ENCODE results near the gene KSR1. TPM values are rescaled to one million over a fixed set of nuclear protein-coding genes. Genes with fewer than 3 reads are reported as not detected.
A peak's percentile ranks its signal among the peaks of the same experiment; 100 is the strongest.
"Not testable (repeated sequence)": the region's sequence is repeated elsewhere in the genome, so short reads cannot be mapped to it uniquely, and the experiment has no call there.

The KSR1 gene
- total RNA-seq, 2 experiments from 2014 or later, result 57.0 to 60.2 TPM

DNA sequence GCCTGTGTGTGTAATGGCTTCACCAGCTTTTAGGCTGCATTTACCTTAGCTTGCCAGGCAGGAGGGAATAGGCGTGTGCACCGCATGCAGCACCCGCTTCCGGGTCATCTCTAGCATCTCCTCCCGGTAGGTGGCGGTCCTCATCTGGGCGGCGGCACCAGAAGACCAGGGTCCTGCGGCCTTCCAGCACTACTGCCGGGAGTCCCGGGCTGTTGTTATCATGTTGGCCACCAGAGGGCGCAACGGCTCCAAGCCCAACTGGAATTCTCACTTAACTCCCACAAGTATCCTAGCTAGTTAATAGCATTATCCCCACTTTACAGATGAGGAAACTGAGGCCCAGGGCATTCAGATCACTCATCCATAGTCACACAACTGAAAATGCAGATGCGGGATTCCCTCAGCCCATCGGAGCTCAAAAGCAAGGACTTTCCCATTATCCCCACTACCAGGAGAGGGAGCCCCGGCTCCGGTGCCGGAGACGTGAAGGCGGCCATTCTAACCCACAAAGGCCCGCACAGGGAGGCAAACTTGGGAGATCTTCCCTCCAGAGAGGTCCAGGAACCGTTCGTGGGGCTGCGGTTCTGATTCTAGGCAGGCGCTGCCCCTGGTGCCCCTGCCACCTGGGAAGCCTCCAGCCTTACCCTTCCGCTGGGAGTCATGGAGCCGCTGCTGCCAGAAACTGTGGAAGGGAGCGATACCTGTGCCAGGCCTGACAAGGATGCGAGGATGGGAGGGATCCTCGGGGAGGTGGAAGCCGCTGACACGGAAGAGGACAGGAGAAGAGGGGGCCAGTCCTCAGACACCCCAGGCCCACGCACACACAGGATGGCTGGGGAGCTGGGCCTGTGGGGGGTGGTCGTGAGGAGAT is 198.6 kb downstream of the KSR1 start:
- Mint-ChIP-seq H3K36me3 (no peaks in the 10 kb centered on the region), H3K4me1 (peaks cover 10% of the 10 kb centered on the region), H3K9me3 (no peaks in the 10 kb centered on the region), H3K27ac (no peak overlapping the region), H3K27me3 (no peaks in the 10 kb centered on the region), H3K4me3 (no peak overlapping the region)
- POLR2A ChIA-PET, result interaction anchor here (1.0 kb wide), 1 partner anchor 101 kb away, joined by 3 read pairs; no protein-coding TSS in a partner anchor
- peak; percentile 77 for DNase-seq
- ATAC-seq (ENCODE audit: low read depth), result peak; percentile 81

- POLR2A ChIA-PET; ATAC-seq (ENCODE audit: low read depth); H3K4me3 Mint-ChIP-seq; H3K9me3 Mint-ChIP-seq; DNase-seq; H3K36me3 Mint-ChIP-seq; H3K27me3 Mint-ChIP-seq; H3K27ac Mint-ChIP-seq: not testable (repeated sequence)
- H3K4me1 Mint-ChIP-seq, result peaks cover 10% of the 10 kb centered on the region
These were observed 199.4 kb downstream of the KSR1 start for GRCh38 chr17:27655525-27656111.

- H3K27me3 Mint-ChIP-seq; H3K36me3 Mint-ChIP-seq; H3K4me1 Mint-ChIP-seq; H3K27ac Mint-ChIP-seq; POLR2A ChIA-PET; ATAC-seq (ENCODE audit: low read depth); H3K9me3 Mint-ChIP-seq; DNase-seq; H3K4me3 Mint-ChIP-seq: not testable (repeated sequence)
These were observed 200.4 kb downstream of the KSR1 start for GRCh38 chr17:27656620-27657019.

GRCh38 chr17:27657620-27658019 is 201.4 kb downstream of the KSR1 start:
- ATAC-seq (ENCODE audit: low read depth), result no peak
- Mint-ChIP-seq H3K27me3 (no peaks in the 10 kb centered on the region), H3K4me1 (peaks cover 8% of the 10 kb centered on the region), H3K9me3 (no peaks in the 10 kb centered on the region), H3K36me3 (no peaks in the 10 kb centered on the region), H3K27ac (no peak overlapping the region), H3K4me3 (no peak overlapping the region)
- no peak for DNase-seq
- POLR2A ChIA-PET, result no interaction called here

DNA sequence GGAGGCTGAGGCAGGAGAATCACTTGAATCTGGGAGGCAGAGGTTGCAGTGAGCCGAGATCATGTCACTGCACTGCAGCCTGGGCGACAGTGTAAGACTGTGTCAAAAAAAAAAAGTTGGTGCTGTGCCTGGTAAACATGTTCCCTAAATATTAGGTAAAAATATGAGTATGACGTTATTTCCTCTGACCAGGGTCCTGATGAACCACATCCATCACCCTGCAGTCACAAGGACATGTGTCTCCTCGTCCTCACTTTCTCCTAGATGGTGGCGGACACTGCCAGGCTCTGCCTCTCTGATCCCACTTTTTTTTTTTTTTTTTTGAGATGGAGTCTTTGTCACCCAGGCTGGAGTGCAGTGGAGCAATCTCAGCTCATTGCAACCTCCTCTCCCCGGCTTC is 203.4 kb downstream of the KSR1 start:
- ATAC-seq (ENCODE audit: low read depth) (no peak), DNase-seq (no peak)
- Mint-ChIP-seq H3K36me3 (no peaks in the 10 kb centered on the region), H3K4me1 (peaks cover 2% of the 10 kb centered on the region), H3K27me3 (no peaks in the 10 kb centered on the region), H3K9me3 (no peaks in the 10 kb centered on the region), H3K4me3 (no peak overlapping the region), H3K27ac (no peak overlapping the region)
- POLR2A ChIA-PET, result no interaction called here

GRCh38 chr17:27660436-27660835 is 204.2 kb downstream of the KSR1 start:
- ATAC-seq (ENCODE audit: low read depth), result no peak
- Mint-ChIP-seq H3K4me1 (no peaks in the 10 kb centered on the region), H3K9me3 (no peaks in the 10 kb centered on the region), H3K27me3 (no peaks in the 10 kb centered on the region), H3K36me3 (no peaks in the 10 kb centered on the region), H3K27ac (no peak overlapping the region), H3K4me3 (no peak overlapping the region)
- peak; percentile 13 for DNase-seq
- POLR2A ChIA-PET, result no interaction called here

- Mint-ChIP-seq H3K4me1 (no peaks in the 10 kb centered on the region), H3K27ac (no peak overlapping the region), H3K4me3 (no peak overlapping the region), H3K9me3 (no peaks in the 10 kb centered on the region), H3K36me3 (no peaks in the 10 kb centered on the region), H3K27me3 (peaks cover 1% of the 10 kb centered on the region)
- no peak for ATAC-seq (ENCODE audit: low read depth)
- POLR2A ChIA-PET, result no interaction called here
- DNase-seq, result peak; percentile 16
These were observed 207.8 kb downstream of the KSR1 start for GRCh38 chr17:27663936-27664605.

DNA sequence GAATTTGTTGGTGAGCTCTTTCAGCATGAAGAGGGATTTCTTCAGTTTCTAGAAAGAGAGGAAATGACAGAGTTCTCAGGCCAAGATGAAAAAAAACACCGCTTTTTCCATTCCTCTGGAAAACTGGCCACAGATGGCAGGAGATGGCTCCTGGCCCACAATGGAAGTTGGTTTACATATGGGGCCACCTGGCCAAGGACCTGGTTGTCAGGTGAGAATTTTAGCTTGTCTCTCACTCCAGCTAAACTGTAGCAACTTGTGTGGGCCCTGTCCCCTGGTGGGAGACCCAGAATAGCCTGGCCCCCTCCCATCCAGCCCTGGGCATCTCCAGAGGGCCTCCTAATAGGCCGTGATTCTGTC is 208.3 kb downstream of the KSR1 start:
- DNase-seq, result no peak
- Mint-ChIP-seq H3K9me3 (no peaks in the 10 kb centered on the region), H3K4me1 (no peaks in the 10 kb centered on the region), H3K36me3 (no peaks in the 10 kb centered on the region), H3K4me3 (no peak overlapping the region), H3K27me3 (peaks cover 1% of the 10 kb centered on the region), H3K27ac (no peak overlapping the region)
- POLR2A ChIA-PET, result no interaction called here
- no peak for ATAC-seq (ENCODE audit: low read depth)

DNA sequence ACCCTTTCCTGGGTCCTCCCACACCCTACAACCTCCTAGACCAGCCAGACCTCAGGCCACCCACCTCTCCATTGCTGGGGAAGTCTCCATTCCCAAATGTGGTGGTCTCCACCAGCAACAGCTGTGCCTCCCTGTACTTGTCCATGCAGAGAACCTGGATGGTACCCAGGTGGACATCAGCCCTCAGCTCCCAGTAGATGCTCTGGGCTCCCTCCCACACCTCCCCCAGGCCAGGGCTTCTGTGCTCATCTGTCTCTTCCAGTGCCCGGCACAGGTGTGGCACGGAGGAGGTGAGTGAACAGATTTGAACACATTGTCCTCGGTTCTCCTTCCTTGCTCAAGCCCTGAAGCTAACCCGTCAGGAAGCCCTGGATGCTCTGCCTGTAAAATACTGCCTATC is 209.3 kb downstream of the KSR1 start:
- DNase-seq (no peak), ATAC-seq (ENCODE audit: low read depth) (no peak)
- Mint-ChIP-seq H3K36me3 (no peaks in the 10 kb centered on the region), H3K4me1 (no peaks in the 10 kb centered on the region), H3K27me3 (peaks cover 1% of the 10 kb centered on the region), H3K4me3 (no peak overlapping the region), H3K27ac (no peak overlapping the region), H3K9me3 (no peaks in the 10 kb centered on the region)
- POLR2A ChIA-PET, result no interaction called here

DNA sequence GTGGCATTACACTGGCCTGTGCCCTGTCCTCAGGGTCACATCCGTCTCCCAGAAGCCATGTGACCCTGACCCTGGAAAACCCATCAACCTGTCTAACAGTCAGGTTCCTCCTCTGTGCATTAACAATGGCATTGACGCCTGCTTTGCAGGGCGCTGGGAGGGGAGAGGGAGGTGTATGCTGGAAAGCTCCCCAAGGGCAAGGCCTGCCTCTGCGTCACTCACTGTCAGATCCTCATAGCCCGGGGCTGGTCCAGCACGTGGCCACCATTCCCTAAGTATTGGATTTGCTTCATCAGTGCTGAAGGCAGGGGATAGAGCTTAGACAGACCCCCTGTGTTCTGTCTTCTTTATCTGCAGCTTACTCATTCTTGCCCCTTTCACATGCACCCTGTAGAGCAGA is 210.0 kb downstream of the KSR1 start:
- DNase-seq; H3K9me3 Mint-ChIP-seq; H3K27me3 Mint-ChIP-seq; H3K4me3 Mint-ChIP-seq; POLR2A ChIA-PET; H3K36me3 Mint-ChIP-seq; H3K4me1 Mint-ChIP-seq; H3K27ac Mint-ChIP-seq; ATAC-seq (ENCODE audit: low read depth): not testable (repeated sequence)

DNA sequence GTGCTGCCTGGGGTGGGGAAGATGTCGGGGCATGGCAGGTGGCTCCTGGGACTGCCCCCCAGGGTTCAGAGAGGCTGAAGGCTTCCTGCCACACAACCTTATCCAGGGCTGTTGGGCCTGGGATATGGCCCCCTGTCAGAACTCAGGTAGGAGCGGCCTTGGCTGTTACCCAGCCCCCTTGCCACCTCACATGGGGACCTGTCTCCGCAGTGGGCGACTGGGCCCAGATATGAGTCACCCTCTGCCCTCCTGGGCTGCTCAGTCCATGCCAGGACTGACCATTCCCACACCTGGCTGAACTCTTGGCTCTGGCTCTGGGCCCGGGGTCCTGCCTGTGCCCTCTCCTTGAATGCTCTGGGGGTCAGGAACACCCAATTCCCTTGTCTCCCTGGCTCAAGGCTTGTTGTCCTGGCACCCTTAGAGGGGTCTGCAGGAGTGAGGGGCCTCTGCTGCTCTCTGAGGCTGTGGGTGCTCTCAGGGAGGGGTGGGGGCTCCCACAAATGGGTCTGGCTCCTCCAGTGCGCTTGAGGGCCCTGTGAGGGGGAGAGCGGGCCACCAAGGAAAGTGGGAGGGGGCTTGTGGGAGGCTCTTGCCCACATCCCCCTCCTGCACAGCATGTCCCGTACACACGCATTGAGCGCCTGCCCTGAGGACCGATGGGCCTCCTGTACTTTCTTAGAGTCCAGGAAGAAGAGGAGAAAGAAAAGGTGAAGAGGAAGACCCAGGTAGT is 210.7 kb downstream of the KSR1 start:
- DNase-seq, result peak; percentile 19
- H3K4me3 Mint-ChIP-seq, result no peak overlapping the region
- H3K27me3 Mint-ChIP-seq, result peaks cover 1% of the 10 kb centered on the region
- no peak overlapping the region for H3K27ac Mint-ChIP-seq
- H3K36me3 Mint-ChIP-seq, result no peaks in the 10 kb centered on the region
- no peaks in the 10 kb centered on the region for H3K4me1 Mint-ChIP-seq
- H3K9me3 Mint-ChIP-seq, result no peaks in the 10 kb centered on the region
- POLR2A ChIA-PET, result no interaction called here
- ATAC-seq (ENCODE audit: low read depth), result no peak

- DNase-seq (peak; percentile 25), ATAC-seq (ENCODE audit: low read depth) (no peak)
- Mint-ChIP-seq H3K36me3 (no peaks in the 10 kb centered on the region), H3K4me3 (no peak overlapping the region), H3K9me3 (no peaks in the 10 kb centered on the region), H3K4me1 (no peaks in the 10 kb centered on the region), H3K27ac (no peak overlapping the region), H3K27me3 (peaks cover 1% of the 10 kb centered on the region)
- POLR2A ChIA-PET, result no interaction called here
These were observed 211.6 kb downstream of the KSR1 start for GRCh38 chr17:27667656-27668487.

- H3K36me3 Mint-ChIP-seq, result no peaks in the 10 kb centered on the region
- H3K4me3 Mint-ChIP-seq, result no peak overlapping the region
- no peak overlapping the region for H3K27ac Mint-ChIP-seq
- H3K4me1 Mint-ChIP-seq, result no peaks in the 10 kb centered on the region
- ATAC-seq (ENCODE audit: low read depth) (no peak), DNase-seq (peak; percentile 19)
- POLR2A ChIA-PET, result no interaction called here
- H3K27me3 Mint-ChIP-seq, result peaks cover 1% of the 10 kb centered on the region
- H3K9me3 Mint-ChIP-seq, result no peaks in the 10 kb centered on the region
These were observed 212.2 kb downstream of the KSR1 start for GRCh38 chr17:27668488-27668823.

All from activated naive CD8-positive, alpha-beta T cell treated with anti-CD3 and anti-CD28 coated beads, Interleukin-2, amount 10 ng/mL, durations not matched to agents 7 days and 5 days (primary cell).